SK-N-SH treated with all-trans-retinoic acid at 6 μM for 48 hours (cell line): ENCODE data around the gene ZFP90.

Experiments used
- CSDC2 ChIP-seq: fragments of 250-450 bp; sonication (Bioruptor Pico); IDR thresholded peaks from 2 replicates; pipeline ENCODE4 v1.5.0; 2020; ENCODE audit warnings: mild to moderate bottlenecking, moderate library complexity
- ESRRG ChIP-seq: fragments of 250-450 bp; sonication (Bioruptor Pico); IDR thresholded peaks from 2 replicates; pipeline ENCODE4 v1.6.1; 2021; ENCODE audit warnings: mild to moderate bottlenecking
- ISL1 ChIP-seq: fragments of 250-450 bp; sonication (Bioruptor Pico); IDR thresholded peaks from 2 replicates; pipeline ENCODE4 v2.1.2; 2022; ENCODE audit warnings: mild to moderate bottlenecking, moderate library complexity
- PATZ1 ChIP-seq: fragments of 250-450 bp; sonication (Bioruptor Pico); IDR thresholded peaks from 2 replicates; pipeline ENCODE4 v1.8.0; 2020; ENCODE audit warnings: mild to moderate bottlenecking, moderate library complexity, borderline replicate concordance
- POU6F1 ChIP-seq: fragments of 250-450 bp; sonication (Bioruptor Pico); IDR thresholded peaks from 2 replicates; pipeline ENCODE4 v1.8.0; 2021; ENCODE audit warnings: low read depth, mild to moderate bottlenecking, moderate library complexity, borderline replicate concordance
- ZC3H10 ChIP-seq: fragments of 250-450 bp; sonication (Bioruptor Pico); IDR thresholded peaks from 2 replicates; pipeline ENCODE4 v1.5.1; 2021; ENCODE audit warnings: mild to moderate bottlenecking, moderate library complexity
- ZFP3 ChIP-seq: fragments of 250-450 bp; sonication (Bioruptor Pico); IDR thresholded peaks from 2 replicates; pipeline ENCODE4 v1.5.0; 2020; ENCODE audit warnings: mild to moderate bottlenecking, moderate library complexity
- ZNF565 ChIP-seq: fragments of 450-650 bp; formaldehyde crosslinking; conservative IDR thresholded peaks from 2 replicates; pipeline ENCODE4 v1.5.0; 2020; ENCODE audit warnings: low read depth, mild to moderate bottlenecking, moderate library complexity

GRCh38 chr16:68599586-68599985, 60.5 kb downstream of the ZFP90 start:
- no peak for TF ChIP-seq ESRRG
- TF ChIP-seq PATZ1 (CRISPR knock-in tag), result no peak
- no peak for TF ChIP-seq POU6F1 (CRISPR knock-in tag)
- no peak for TF ChIP-seq ZFP3 (CRISPR knock-in tag)
- no peak for TF ChIP-seq ZC3H10
- TF ChIP-seq CSDC2 (CRISPR knock-in tag), result no peak
- no peak for TF ChIP-seq ZNF565
- no peak for TF ChIP-seq ISL1 (CRISPR knock-in tag)
